G401 (cell line): Measurements from ENCODE around the gene SNAI1. TPM values are rescaled to one million over a fixed set of nuclear protein-coding genes. Genes with fewer than 3 reads are reported as not detected.
A peak's percentile ranks its signal among the peaks of the same experiment; 100 is the strongest.
"Not testable (repeated sequence)": the region's sequence is repeated elsewhere in the genome, so short reads cannot be mapped to it uniquely, and the experiment has no call there.

Experiments
- DNase-seq: peaks from one replicate; pipeline ENCODE4 v3.0.0-alpha.2; 2015; ENCODE audit warnings: low spot score
- in situ Hi-C: cut with HindIII; loops from 2 replicates; pipeline ENCODE4 v1.10.0; 2016; ENCODE audit warnings: low sequenced_read_pairs, mixed read lengths
- total RNA-seq: library from RNA; depleted of rRNA; stranded (reverse); fragments of >200 nt; shearing (Covaris generic); gene quantifications from 2 replicates; pipeline ENCODE4 v1.2.3, GENCODE V29; 2014

SNAI1 gene
- total RNA-seq, 1 experiment from 2014 or later: 7.5 TPM

DNA sequence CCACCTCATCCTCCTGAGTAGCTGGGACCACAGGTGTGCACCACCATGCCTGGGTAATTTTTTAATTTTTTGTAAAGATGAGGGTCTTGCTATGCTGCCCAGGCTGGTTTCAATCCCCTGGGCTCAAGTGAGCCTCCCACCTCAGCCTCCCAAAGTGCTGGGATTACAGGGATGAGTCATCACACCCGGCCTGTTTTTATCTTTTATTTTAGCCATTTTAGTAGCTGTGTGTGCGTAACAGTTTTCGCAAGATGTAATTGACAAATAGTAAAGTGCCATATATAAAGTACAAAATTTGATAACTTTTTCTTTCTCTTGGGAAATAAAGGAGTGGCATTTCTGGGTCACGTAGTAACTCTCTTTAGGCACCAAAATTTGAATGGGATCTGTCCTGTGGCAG is 21.4 kb downstream of the SNAI1 start:
- in situ Hi-C loops: no loop called here
- DNase-seq: no peak

DNA sequence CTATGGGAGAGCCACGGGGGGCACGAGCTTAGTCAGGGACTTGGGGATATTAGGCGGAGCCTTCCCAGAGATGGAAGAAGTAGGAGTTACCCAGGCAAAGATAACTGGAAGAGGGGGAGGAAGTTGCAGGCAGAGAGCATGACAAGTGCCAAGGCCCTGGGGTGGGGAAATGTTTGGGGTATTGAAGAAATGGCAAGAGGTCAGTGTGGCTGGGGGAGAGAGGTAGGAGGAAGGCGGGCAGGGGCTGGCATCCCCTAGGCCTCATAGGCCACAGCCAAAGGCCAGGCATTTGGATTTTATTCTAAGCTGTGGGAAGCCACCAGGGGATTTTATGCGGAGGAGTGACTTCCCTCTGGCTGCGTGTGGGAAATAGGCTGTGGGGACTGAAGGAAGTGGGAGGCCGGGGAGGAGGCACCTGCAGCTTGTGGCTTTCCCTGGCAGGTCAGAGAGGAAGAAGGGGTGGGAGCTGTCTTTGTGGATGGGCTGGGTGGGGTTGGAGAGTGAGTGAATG is 22.7 kb downstream of the SNAI1 start:
- in situ Hi-C loops: no loop called here
- no peak for DNase-seq

DNA sequence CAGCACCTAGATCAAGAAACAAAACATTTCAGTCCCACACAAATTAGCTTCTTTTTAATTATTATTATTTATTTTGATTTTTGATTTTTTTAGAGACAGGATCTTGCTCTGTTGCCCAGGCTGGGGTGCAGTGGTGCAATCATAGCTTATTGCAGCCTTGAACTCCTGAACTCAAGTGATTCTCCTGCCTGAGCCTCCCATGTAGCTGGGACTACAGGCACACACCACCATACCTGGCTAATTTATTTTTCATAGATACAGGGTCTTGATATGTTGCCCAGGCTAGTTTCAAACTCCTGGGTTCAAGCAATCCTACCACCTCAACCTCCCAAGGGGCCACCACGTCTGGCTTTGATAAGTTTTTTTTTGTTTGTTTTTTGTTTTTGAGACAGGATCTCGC is 24.6 kb downstream of the SNAI1 start:
- in situ Hi-C loops: no loop called here
- no peak for DNase-seq

DNA sequence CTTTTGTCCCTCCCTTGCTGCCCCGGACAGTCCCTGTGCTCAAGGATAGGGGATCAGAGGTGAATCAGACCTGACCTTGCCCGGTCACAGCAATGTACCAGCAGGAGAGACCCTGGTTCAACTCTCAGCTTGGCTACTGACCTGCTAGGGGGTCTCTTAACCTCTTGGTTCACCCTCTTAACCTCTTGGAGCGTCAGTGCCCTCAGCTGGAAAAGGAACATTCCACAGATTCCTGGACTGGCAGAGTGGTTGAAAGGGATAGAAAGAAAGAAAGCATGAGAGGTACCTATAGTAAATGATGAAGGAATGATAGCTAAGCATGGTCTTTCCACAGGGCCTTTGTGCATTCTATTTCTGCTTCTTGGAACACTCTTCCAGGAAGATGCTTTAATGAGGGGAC is 25.2 kb downstream of the SNAI1 start:
- in situ Hi-C loops: no loop called here
- DNase-seq: no peak

DNA sequence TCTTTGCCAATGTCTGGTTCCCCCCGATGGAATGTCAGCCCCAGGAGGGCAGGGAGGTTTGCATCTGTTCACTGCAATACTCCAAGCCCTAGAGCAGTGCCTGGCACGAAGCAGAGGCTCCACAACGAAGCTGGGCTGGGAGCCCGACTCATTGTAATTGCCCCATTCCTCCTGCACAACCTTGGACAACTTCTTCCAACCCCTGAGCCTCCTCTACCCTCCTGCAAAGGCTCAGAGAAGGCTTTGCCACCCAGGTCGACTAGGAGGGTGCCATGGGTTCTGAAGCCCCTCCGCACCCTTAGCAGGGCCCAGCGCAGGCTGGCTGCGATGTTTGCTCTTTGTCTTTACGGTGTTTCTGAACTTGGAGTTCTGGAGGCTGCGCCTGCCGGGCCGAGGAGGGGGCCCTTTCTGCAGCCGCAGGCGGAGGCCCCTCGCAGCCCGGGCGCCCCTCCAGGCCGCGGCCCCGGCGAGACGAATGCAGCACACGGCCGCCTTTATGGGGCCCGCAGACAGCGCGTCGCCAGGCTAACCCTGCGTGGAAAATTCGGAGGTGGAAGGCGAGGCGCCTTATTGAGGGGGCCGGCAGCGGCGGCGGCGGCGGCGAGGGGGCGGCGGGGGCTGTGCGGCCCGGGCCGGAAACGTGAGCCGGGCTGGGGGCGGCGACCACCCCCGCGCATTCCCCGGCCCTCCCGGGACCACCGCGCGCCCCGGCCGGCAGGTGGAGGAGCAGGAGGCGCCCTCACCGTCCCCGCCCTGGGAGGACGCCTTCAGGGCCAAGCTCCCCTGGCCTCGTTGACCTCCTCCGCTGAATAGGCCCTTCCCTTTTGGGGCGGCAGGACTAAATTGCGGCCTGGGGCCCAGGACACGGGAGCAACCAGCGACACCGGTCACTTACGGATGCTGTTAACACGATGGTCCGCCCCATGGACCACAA is 27.0 kb downstream of the SNAI1 start:
- in situ Hi-C loops: no loop called here
- no peak for DNase-seq

DNA sequence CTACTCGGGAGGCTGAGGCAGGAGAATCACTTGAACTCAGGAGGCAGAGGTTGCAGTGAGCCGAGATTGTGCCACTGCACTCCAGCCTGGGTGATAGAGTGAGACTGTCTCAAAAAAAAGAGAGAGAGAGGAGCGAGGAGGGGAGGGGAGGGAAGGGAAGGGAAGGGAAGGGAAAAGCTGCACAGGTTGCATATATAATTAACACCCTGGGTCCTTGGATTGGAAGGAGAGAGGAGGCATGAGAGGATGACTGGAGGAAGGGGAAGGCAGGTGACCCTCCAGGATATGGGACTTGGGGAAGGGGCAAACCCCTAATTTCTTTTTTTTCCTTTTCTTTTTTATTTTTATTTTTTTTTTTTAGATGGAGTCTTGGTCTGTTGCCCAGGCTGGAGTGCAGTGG is 28.8 kb downstream of the SNAI1 start:
- in situ Hi-C loops: not testable (repeated sequence)

DNA sequence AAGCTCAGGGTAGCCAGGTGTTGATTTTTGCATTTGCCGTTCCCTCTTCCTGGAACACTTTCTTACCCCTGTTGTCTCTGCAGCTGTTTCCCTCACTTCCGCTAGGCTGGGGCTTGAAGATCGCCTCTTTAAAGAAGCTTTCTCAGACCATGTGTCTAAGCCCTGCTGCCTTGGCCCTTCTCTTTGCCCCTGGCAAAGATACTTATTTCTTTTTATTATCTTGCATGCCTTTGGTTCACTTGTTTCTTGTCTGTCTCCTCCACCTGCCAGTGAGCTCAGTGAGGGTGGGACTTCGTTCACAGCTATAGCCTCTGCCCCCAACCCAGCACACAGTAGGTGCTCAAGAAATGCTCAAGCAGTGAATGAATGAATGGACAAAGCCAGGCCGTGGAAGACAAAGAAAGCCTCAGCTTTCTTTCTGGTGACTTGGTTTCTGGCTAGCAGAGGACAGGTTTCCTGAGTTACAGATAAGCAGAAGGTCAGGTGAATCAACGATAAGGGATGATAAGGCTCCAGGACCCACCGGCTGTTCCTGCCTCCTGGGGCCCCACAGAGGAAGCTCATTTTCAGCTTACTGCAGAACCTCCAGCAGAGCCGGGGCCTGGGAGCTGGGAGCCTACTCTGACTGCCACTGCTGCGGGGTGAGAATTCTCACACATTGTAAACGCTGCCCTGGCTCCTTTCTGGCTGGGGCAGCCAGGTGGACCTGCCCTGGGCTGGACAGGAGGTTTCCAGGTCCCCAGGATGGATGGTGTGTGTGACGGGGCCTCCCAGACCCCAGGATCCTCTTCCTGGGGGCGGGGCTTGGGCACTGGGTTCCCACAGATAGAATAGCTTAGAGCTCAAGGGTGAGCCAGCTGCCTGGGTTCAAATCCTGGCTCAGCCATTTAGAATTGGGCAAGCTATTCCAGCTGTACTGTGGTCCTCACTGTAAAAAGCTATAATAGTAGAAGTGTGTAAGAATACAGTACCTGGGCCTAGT is 29.8 kb downstream of the SNAI1 start:
- DNase-seq: no peak
- in situ Hi-C loops: no loop called here

More for the DNA sequence above, 28.8 kb downstream of the SNAI1 start:
- DNase-seq: not testable (repeated sequence)

DNA sequence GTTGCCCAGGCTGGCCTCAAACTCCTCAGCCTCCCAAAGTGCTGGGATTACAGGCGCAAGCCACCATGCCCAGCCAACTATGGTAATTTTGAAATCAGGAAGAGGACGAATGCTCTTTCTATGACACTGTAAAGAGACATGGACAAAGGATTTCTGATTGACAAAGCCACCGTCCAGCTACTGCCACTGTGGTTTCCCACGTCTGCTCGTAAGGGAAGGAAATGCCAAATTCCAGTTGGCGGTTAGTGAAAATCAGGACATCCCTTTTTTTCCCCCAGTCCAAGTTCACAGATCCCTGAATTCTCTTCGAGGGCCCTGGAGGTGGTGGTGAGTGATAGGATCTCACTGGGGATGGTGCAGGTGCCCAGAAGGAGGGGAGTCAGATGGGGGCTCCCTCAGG is 31.2 kb downstream of the SNAI1 start:
- in situ Hi-C loops: no loop called here
- no peak for DNase-seq

DNA sequence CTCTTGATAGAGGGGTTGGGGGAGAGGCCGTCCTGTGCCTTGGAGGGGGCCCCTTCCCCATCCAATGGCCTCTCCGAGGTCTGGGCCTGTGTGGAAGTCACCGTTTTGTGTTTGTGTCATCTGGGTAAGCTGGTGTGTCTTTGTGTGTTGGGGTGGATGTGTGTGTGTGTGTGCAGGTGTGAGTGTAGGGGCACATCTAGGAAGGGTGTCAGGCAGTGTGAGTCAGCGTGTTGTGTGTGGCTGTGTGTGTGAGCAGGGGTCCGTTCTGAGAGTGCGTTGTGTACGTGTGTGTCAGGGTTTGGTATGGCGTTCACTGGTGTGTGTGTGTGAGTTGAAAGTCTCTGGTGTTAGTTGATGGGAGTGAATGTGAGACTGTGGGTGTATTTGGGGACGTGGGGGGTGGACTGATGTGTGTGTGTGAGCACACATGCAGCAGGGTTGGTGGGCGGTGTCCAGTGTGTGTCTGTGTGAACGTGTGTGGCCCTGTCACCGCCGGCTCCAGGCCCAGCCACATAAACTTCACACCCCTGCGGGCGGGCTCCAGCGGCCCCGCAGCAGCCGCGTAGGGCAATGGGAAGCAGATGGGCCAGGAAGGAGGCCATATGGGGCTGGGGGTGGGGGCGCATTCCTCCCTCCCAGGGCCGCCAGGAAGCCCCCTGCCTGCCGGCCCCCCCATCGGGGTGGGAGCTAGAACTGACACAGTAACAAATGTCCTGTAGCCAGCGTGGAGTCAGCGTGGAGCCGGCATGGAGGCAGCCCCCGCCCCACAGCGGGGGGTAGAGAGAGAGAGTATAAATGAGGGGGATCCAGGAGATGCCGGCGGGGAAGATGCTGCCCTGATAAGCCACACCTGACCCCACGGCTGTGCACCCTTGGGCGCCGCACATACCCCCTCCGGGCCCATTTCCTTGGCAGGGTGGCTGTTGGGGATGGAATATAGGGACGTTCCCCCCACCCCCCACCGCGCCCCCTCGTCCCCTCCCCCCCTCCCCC is 32.1 kb downstream of the SNAI1 start:
- in situ Hi-C loops: no loop called here
- no peak for DNase-seq

DNA sequence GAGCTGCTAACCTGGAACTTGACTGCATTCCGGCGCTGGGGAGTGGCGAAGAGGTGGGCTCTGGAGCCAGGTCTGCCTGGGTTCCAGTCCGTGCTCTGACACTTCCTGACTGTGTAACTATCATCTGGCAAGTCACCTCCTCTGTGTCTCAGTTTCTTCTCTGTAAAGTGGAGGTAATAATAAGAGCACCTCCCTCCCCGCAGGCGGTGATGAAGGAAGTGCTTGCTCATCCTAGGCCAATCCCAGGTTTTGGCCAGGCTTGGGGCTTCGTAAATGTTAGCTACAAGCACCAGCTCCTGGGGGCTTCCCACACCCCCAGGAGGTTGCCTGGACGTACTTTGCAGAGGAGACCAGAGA is 32.8 kb downstream of the SNAI1 start:
- in situ Hi-C loops: no loop called here
- DNase-seq: no peak

DNA sequence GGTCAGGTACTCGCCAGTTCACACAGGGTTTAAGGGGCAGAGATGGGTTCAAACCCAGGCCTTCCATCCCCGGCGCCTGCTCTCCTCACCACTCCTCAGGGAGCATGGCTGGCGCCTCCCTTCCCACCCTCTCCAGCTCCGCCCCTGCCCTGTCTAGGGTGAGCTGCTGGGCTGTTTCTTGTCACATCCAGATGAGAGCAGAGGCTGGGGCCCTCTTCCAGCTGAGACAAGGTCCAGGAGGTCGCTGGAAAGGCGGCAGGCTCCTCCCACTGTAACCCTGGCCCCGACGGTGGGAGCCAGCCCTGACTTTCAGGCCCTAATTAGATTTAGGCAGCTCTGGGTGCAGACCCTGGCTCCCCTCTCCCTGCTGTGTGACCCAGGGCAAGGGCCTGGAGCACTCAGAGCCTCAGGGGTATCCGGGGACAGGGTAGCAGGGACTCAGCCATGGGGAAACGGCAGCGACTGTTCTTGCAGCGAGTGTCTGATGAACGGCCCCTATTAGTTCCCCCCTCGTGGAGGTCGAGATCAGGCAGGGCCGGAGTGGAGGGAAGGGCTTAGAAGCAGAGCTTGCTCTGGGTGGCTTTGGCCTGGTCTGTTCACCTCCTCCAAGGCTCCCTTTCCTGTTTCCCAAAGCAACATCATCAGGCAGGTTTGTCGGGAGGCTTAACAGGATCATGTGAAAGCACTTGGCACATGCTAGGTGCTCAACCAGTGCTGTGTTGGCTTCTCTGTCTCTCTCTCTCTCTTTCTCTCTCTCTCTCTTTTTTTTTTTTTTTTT is 33.4 kb downstream of the SNAI1 start:
- in situ Hi-C loops: no loop called here
- DNase-seq: peak; percentile 17

DNA sequence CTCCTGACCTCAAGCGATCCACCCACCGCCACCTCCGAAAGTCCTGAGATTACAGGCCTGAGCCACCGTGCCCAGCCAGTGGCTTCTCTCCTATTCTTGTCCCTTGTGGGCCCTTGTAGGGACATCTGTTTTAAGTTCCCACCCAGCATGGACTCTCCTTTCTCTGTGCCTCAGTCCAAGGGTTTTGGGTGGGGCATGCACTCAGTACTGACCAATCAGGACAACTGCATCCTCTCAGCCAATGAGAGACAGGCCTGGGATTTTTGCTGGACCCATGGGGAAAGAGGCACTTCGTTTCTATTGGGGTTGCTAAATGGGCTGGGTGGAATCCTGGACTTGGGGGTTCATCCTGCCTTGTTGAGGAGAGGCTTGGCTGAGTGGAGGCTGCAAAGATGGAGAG is 34.4 kb downstream of the SNAI1 start:
- in situ Hi-C loops: no loop called here
- no peak for DNase-seq

DNA sequence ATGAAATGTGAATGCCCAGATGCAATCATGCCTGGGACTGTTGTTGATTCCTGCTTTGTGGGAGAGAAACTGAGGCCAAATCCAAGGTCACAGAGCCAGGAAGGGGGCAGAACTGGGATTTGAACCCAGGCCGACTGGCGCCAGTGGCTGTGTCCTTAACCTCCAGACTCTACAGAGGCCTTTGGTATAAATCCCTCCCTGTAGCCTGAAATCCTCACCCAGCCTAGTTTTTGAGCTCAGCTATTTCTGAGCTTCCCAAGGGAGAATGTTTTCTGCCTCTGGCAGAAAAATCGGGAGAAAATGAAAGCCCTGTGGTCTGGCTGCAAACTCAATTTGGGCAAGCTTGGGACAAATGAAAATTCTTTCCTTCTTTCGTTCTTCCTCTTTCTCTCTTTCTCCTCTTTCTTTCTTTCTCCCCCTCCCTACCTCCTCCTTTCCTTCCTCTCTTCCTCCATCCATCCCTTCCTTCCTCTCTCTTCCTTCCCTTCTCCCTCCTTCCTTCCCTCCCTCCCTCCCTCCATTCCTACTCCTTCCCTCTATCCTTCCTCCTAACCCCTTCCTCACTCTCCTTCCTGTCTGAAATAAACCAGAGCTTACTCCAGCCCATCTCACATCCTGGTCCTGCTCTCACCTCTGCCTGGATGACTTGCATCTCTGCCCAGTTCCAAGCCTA is 34.9 kb downstream of the SNAI1 start:
- in situ Hi-C loops: no loop called here
- DNase-seq: no peak

DNA sequence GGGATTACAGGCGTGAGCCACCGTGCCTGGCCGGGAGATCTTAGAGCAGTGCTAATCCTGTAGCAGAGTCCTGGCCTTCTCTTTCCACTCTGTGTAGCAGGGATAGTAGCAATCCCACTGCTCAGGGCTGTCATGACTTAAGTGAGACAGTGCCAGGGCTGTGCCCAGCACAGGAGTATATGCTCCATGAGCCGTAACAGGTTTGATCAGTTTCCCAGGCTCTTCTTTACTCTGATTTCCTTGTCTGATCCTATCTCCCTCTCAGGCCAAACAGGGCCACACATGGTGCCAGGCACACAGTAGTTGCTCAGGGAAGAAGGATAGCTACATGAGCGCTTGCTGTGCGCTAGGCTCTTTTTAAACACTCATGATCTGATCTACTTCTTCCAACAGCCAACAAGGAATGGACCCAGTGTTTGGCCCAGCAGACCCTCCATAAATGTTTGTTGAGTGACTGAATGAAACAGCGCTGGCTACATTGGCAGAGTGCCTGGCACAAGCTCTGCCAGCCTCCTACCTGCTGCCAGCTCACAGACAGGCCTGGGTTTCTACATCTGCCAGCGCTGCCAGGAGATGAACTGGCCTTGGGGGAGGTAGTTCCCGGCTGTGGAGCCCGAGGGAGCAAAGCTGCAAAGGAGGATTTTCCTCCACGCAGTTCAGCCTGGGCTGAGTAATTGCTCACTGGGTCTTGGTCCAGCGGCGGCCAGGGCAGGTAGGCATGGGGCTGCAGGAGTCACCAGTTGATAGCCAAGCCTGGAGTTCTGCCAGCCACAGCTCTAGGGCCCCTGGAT is 36.9 kb downstream of the SNAI1 start:
- no peak for DNase-seq
- in situ Hi-C loops: no loop called here

DNA sequence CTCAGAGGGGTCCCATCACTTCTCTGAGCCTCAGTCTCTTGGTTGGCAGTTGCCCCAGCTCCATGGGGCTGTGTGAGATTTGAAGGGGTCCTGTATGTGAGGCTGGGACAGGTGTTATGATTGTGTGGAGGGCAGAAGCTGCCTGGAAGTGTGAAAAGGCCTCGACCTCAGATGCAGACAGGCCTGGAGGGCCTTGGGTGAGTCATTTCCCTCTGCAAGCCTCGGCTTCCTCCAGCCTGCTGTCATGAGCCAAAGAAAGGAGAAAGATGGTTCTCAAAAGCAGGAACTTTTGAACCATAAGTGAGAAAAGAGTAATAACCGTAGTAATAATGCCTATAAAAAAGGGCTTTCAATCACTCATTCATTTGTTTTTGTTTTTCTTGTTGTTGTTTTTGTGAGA is 37.5 kb downstream of the SNAI1 start:
- in situ Hi-C loops: no loop called here
- DNase-seq: no peak

DNA sequence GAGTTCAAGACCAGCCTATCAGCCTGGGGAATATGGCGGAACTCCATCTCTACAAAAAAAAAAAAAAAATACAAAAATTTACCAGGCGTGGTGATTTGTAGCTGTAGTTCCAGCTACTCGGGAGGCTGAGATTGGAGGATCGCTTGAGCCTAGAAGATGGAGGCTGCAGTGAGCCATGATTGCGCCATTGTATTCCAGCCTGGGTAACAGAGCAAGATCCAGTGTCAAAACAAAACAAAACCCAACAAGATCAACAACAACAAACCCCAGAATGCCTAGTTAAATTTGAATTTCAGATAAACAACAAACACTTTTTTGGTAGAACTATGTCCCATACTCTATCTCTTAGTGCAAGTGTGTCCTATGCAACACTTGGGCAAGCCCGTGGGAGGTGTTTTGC is 39.9 kb downstream of the SNAI1 start:
- in situ Hi-C loops: no loop called here
- DNase-seq: no peak
